Esophagus mucosa (tissue), 1 donor: ENCODE results near the gene NT5DC1. TPM values are rescaled to one million over a fixed set of nuclear protein-coding genes. Genes with fewer than 3 reads are reported as not detected.
A peak's percentile ranks its signal among the peaks of the same experiment; 100 is the strongest.
"Not testable (repeated sequence)": the region's sequence is repeated elsewhere in the genome, so short reads cannot be mapped to it uniquely, and the experiment has no call there.

ENCODE experiments used
- ATAC-seq: fragments of 200-7000 bp; cut with Tn5 transposase; one replicate; pipeline ENCODE4 v1.9.1; 2020
- total RNA-seq: library from RNA; stranded (reverse); gene quantifications from one replicate; pipeline ENCODE4 v1.2.4, GENCODE V29; 2023
- donor health status: DM: yes; HTN: yes; CAD: no.

Gene NT5DC1
- total RNA-seq, 1 donor from 2014 or later, result 42.4 TPM

DNA sequence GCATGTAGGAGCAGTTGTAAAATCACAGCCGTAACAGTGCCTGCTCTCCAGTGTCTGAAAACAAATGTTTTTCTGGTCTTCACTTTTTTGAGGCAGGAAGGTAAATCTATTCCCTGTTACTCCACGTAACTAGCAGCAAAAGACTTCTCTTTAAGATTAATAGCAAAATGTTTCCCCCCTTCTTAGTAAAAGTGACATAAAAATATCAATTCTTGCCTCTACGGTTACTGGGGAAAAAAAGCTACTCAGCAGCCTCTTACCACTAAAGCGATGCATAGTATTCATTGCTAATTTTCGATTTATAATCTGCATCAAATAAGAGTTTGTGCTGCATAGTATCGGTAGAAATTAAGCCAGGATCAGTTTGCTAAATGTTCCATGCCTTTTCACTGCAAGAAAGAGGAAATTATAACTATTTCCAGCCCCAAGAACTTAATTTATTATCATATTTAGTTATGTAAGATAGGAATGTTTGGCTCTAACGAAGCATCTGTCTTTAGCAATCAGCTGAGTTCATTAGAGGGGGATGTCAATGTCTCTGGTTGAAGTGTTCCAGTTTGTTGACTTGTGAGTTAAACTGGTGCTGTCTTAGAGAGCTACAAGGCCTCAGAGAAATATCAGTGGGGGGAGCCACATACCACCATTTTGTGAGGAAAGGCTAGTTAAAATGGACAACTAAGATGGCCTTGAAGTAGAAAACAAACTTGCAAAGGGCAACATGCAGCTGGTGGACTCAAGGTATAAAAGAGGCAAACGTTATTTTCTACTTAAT is 179.7 kb downstream of the NT5DC1 start:
- no peak for ATAC-seq

DNA sequence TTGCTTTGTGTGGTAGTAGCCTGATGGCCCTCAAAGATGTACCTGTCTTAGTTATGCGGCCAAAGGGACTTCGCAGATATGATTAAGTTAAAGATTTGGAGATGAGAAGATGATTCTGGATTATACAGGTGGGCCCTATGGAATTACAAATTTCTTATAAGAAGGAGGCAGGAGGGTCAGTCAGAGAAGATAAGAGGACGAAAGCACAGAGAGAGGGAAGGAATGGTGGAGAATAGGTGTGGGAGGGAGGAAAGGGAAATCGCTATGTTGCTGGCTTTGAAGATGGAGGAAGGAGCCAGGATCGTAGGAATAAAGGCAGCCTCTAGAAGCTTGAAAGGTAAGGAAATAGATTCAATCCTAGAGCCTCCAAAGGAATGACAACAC is 180.3 kb downstream of the NT5DC1 start:
- ATAC-seq, result no peak

DNA sequence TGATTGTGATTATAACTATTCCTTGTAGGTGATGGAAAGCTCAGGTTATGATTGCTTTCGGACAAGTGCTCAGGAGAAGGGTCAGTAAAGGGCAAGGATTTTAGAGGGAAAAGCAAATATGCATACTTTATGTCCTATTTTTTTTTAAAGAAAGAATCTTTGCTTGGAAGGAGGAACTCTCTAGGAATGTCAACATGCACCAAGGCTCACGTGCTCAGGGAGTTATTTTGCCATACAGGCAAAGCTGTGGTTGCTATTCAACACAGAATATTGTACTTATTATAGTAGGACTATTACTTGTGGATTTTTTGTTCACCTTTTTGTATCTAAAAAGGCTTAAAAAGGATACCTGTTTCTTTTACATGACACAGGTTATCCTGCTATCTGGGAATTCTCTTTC is 182.0 kb downstream of the NT5DC1 start:
- no peak for ATAC-seq

DNA sequence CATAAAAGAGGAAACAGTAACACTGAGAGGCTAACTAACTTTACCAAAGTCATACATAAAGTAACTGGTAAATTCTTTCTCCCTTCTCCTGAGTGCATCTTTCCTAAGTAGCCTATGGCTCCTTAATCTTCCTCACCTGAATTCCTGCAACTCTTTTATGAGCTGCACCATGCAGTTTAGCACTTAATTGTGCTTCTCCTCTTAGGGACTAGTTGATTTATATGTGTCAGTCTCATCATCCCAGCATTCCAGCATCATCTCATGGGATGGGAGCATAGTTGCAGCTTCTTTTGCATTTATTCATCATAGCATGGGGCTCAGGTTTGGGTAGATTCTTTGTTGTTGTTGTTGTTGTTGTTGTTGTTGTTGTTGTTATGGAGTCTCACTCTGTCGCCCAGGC is 182.5 kb downstream of the NT5DC1 start:
- ATAC-seq, result no peak

DNA sequence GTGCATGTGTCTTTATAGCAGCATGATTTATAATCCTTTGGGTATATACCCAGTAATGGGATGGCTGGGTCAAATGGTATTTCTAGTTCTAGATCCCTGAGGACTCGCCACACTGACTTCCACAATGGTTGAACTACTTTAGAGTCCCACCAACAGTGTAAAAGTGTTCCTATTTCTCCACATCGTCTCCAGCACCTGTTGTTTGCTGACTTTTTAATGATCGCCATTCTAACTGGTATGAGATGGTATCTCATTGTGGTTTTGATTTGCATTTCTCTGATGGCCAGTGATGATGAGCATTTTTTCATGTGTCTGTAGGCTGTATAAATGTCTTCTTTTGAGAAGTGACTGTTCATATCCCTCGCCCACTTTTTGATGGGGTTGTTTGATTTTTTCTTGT is 184.3 kb downstream of the NT5DC1 start:
- ATAC-seq, result not testable (repeated sequence)

DNA sequence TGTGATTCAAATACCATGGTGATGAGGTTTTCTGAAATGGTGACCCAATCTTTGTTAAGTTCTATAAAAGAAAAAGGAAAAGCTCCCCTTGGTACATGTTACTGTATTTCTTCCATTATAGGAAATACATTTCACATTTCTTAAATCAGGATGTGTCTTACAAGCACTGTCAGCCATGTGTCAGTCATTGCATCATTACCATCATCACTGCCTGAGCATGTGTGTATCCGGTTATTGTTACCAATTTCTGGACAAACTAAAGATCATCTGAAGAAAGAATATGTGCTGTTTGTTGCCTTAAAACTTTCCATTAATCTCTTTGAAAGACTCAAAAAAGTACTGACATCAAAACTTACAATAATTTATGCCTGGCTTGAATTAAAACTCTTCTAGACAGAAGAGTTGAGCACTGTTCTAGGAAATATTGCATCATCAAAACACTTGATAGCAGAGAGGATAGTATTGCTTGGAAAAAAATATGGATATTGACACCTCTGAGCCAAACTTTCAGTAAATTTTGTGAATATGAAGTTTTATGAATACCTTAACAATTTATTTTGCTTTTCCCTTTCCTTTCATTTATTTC is 186.2 kb downstream of the NT5DC1 start:
- no peak for ATAC-seq

DNA sequence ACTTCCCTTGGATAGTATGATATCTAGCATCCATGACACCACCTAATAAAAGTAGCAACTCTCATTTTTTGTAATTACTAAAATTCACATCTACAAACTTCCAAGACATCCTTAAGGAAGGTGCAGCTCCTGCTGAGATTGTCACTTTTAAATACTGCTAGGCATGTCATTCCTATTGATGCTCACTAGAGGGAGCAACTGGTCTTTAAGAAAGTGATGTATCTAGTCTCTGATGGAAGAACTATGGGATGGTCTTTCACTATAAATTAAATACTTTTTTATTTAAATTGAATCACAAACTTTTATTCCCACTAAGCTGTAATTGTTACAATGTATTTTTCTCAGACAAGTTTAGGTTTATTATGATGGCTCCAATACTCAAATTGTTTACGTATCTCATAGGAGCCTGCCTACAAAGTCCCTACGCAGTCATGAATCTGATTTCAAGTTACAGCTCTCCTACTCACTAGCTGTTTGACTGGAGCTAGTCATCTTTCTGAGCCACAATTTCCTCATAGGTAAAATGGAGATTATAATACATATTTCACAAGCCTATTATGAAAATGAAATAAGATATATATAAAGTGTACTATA is 187.1 kb downstream of the NT5DC1 start:
- peak; percentile 74 for ATAC-seq

DNA sequence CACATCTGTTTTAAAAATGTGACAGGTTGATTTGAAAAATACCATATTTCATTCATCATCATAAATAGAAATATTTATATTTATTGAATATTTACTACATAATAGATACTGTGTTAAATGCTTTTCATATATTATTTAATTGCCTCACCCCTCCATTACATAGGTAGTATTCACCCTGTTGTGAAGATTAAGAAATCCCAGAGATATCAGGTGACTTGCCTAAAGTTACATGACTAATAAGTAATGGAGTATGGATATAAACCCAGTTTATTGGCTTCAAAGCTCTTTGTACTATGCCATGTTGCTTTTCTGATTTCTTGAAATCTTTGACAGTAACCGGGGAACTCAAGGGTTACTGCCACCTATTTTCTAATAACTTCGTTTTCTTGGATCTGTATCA is 189.2 kb downstream of the NT5DC1 start:
- no peak for ATAC-seq

DNA sequence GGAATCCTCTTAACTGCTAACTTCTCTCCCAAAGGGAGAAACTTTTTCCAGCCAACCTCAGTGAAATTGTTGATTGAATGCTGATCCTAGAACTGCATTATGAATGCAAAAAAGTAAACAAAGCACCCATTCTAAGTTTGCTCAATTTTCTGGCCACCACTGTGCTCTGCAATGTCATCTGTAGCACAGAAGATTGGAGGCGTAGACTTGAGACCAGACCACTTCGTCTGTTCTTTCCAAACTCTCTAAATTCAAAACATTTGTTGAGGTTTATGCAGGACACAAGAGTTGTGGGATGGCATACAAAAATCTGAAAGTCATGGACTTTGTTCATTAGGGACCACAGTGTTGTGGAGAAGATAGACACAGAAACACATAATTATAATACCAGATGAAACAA is 190.1 kb downstream of the NT5DC1 start:
- no peak for ATAC-seq

DNA sequence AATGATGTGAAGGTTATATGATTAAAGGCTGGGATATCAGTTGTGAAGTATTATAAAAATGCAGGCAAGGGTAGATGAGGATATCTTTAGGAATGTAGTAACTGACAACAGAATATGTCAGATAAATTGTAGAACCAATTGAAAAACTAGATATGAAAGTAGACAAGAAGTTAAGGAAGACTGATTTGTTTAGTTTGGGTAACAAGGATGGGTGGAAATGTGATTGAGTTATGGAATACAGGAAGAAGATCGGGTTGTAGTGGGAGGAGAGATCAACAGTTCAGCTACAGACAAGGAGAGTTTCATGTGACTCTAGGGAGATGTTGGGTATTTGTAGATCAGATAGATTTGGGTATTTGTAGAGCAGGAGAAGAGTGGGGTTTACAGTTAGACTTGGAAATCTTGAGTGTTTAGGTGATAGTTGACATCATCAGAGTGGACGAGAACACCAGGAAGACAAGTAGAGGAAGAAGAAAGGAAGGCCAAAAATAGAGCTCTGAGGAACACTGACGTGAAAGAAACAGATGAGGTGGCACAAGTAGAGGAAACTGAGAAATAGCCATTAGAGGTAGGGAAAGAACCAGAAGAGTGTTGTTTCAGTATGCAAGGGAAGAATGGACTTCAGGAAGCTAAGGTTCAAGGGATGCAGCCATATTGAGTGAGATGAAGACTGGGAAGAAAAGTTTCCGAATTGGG is 191.2 kb downstream of the NT5DC1 start:
- ATAC-seq, result no peak

DNA sequence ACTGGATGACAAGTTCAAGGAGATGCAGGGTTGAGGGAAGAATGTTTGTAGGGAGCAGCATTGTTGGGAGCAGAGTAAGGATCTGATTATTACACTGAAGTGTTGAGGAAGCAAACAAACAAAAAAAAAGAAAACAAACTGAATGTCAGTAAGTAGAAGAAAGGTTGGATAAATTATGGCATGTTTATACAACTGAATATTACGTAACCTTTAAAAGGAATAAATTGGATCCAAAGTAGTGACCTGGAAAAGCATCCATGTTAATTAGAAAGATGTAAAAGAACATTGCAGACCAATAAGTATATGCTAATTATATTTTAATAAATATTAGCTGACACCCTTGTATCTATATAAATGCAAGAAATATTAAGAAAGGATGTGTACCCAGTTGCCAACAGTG is 191.9 kb downstream of the NT5DC1 start:
- no peak for ATAC-seq

DNA sequence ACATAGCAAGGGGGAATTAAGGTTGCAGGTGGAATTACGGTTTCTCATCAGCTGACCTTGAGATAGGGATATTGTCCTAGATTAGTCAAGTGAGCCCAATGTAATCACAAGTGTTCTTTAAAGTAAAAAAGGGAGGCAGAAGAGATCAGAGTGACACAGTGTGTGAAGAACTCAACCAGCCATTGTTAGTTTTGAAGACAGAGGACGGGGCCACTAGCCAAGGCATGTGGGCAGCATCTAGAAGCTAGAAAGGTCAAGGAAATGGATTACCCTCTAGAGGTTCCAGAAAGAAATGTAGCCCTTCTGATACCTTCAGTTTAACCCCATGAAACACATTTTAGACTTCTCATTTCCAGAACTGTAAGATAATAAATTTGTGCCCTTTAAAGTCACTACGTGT is 197.6 kb downstream of the NT5DC1 start:
- ATAC-seq, result no peak

DNA sequence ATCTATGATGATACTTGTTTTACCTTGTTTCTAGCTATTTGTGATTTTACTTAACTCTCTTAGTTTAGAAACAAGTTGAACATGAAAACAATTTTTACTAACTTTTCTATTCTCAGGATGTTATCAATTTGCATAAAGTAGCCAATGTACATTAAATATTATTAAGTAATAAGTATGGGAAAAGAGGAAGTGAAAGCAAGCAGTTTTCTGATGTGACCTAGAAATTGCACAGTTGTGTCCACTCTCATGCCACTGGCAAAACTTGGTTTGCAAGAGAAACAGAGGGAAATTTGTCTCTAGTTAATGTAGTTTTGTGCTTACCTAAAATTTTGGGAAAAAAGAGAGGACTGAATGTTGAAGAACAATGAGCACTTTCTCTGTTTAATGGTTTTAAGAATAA is 198.3 kb downstream of the NT5DC1 start:
- ATAC-seq, result no peak

Other genes with a start within 250 kb of the NT5DC1 start
- 7.8 TPM for gene FRK, start 40.0 kb upstream of the NT5DC1 start, total RNA-seq
- gene COL10A1, start 25.3 kb downstream of the NT5DC1 start, total RNA-seq, result not detected
- gene TSPYL4, start 153.2 kb downstream of the NT5DC1 start, total RNA-seq, result 6.7 TPM
- 54.0 TPM for gene TSPYL1, start 179.1 kb downstream of the NT5DC1 start, total RNA-seq